GM19043 (cell line): ENCODE data around the gene CLEC4F.

ENCODE experiments used
- ATAC-seq: cut with Tn5 transposase; IDR thresholded peaks from one replicate; pipeline ENCODE4 v1.9.1; 2021; ENCODE audit warnings: low read depth; ENCODE audit not compliant: unreplicated experiment

The CLEC4F gene

GRCh38 chr2:70790136-70790828 lies 30.1 kb downstream of the CLEC4F start, which contains the start of gene FIGLA:
Gene FIGLA, minus strand, starts transcription at chr2:70790643. Its CDS starts 5 bp downstream, at chr2:70790638.
- no peak for ATAC-seq

- no peak for ATAC-seq
Measured at GRCh38 chr2:70789304-70790135, 30.9 kb downstream of the CLEC4F start.

GRCh38 chr2:70785137-70785911 lies 35.1 kb downstream of the CLEC4F start:
- ATAC-seq: no peak

- no peak for ATAC-seq
Measured at GRCh38 chr2:70784320-70784719, 36.1 kb downstream of the CLEC4F start.

GRCh38 chr2:70779911-70780545 lies 40.4 kb downstream of the CLEC4F start:
- no peak for ATAC-seq

GRCh38 chr2:70779491-70779890 lies 40.9 kb downstream of the CLEC4F start:
- ATAC-seq: no peak

- ATAC-seq: no peak
Measured at GRCh38 chr2:70778676-70779075, 41.7 kb downstream of the CLEC4F start.

- no peak for ATAC-seq
Measured at GRCh38 chr2:70777450-70777849, 42.9 kb downstream of the CLEC4F start.

- ATAC-seq: no peak
Measured at GRCh38 chr2:70776266-70776665, 44.1 kb downstream of the CLEC4F start.

- ATAC-seq: no peak
Measured at GRCh38 chr2:70775141-70775540, 45.3 kb downstream of the CLEC4F start.

GRCh38 chr2:70772486-70773155 lies 47.8 kb downstream of the CLEC4F start:
- no peak for ATAC-seq

GRCh38 chr2:70771446-70771845 lies 49.0 kb downstream of the CLEC4F start:
- peak; percentile 65 for ATAC-seq

GRCh38 chr2:70769450-70769849 lies 50.9 kb downstream of the CLEC4F start:
- no peak for ATAC-seq

GRCh38 chr2:70768590-70769085 lies 51.8 kb downstream of the CLEC4F start:
- no peak for ATAC-seq

GRCh38 chr2:70767699-70768589 lies 52.5 kb downstream of the CLEC4F start, which contains the start of gene ADD2:
Gene ADD2, minus strand, starts transcription at chr2:70768200. Its CDS starts 61,792 bp downstream, at chr2:70706408.
- ATAC-seq: no peak

GRCh38 chr2:70767079-70767698 lies 53.2 kb downstream of the CLEC4F start:
- ATAC-seq: no peak

- ATAC-seq: no peak
Measured at GRCh38 chr2:70766357-70767078, 53.9 kb downstream of the CLEC4F start.

- ATAC-seq: no peak
Measured at GRCh38 chr2:70765507-70765906, 54.9 kb downstream of the CLEC4F start.
